GM19468 (cell line): Measurements from ENCODE around the gene CAMSAP1.
"Not testable (repeated sequence)": the region's sequence is repeated elsewhere in the genome, so short reads cannot be mapped to it uniquely, and the experiment has no call there.

Source experiments
- ATAC-seq: cut with Tn5 transposase; IDR thresholded peaks from one replicate; pipeline ENCODE4 v1.9.1; 2021; ENCODE audit warnings: mild to moderate bottlenecking, moderate library complexity, moderate number of reproducible peaks; ENCODE audit not compliant: unreplicated experiment; ENCODE audit errors: extremely low read depth

CAMSAP1 gene

DNA sequence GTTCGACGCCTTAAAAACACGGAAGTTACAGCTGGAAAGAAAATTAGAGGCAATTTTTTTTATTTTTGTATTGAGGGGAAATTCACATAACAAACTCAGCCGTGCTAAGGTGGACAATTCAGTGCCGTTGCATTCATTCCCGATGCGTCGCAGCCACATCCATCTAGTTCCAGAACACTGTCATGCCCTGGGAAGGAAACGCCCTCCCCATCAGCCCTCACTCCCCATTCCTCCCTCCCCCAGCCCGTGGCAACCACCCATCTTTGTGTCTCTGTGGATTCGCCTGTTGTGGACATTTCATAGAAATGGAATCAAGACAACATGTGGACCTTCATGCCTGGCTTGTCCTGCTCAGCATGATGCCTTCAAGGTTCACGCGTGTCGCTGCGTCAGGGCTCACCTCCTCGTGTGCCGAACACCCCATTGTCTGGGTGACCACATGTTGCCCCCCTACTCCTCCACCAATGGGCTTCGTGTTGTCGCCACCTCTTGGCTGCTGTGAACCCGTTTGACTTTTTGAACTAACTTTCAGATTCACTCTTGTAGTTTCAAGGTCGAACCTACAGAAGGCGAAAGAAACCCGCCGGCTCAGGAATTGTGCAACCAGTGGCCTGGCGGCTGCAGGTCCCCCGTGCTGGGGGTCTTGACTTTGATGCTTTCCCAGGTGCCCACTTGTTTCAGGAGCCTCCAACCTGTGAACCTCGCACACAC is 17.4 kb upstream of the CAMSAP1 start:
- no peak for ATAC-seq

DNA sequence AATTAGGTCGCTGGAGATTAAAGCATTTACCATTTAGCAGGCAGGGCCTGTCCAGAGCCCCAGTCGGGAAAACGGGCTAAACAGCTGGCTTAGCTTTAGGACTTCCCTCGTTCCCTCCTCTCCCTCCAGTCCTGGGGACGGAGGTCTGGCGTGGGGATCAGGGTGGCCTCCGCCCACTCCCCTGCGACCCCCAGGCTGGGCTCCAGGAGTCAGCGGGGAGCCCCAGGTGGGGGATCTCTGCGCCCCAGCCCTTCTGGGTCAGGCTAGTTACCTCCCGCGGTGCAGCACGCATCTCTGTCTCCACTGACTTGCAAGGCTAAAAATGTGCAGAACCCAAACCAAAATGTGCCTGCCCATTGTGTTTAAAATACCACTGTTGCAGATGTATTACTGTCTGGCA is 16.2 kb upstream of the CAMSAP1 start:
- ATAC-seq = no peak

- no peak for ATAC-seq
Measured at GRCh38 chr9:135921749-135922310, 14.5 kb upstream of the CAMSAP1 start.

GRCh38 chr9:135920973-135921585 is 13.7 kb upstream of the CAMSAP1 start:
- no peak for ATAC-seq

GRCh38 chr9:135920256-135920930 is 13.0 kb upstream of the CAMSAP1 start:
- no peak for ATAC-seq

DNA sequence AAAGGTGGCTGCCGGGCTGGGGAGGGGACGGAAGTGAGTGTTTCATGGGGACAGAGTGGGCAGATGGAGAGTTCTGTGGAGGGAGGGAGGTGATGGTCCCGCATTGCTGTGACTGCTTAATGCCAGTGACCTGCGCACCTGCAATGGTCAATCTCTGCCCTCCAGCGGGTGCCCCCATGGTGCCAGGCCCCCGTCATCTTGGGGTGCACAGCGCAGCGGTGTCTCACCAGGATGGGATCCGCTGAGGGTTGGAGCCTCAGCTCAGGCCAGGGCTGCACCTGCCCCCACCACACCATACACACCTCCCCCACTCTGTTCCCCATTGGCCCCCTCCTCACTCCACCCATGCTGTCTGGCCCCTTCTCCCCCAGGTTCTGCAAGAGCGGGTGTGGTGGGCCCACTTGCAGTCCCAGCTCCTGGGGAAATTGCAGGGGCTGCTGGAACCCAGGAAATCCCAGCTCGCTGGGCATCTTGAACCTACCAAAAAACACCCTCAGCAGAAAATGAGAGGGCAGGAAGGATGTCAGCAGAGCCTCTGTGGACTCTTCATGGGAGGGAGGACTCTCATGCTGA is 12.1 kb upstream of the CAMSAP1 start:
- ATAC-seq = no peak

- ATAC-seq = not testable (repeated sequence)
Measured at GRCh38 chr9:135916227-135916626, 8.9 kb upstream of the CAMSAP1 start.

- ATAC-seq = no peak
Measured at GRCh38 chr9:135914921-135915320, 7.6 kb upstream of the CAMSAP1 start.

DNA sequence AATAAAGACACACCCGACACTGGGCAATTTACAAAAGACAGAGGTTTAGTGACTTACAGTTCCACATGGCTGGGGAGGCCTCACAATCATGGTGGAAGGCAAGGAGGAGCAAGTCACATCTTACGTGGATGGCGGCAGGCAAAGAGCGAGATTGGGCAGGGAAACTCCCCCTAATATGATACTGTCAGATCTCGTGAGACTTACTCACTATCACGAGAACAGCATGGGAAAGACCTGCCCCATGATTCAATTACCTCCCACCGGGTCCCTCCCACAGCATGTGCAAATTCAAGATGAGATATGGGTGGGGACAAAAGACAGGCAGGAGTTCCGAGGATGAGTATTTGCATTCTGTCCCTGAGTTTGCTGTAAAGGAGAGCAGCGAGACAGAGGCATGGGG is 3.9 kb upstream of the CAMSAP1 start:
- ATAC-seq = not testable (repeated sequence)

DNA sequence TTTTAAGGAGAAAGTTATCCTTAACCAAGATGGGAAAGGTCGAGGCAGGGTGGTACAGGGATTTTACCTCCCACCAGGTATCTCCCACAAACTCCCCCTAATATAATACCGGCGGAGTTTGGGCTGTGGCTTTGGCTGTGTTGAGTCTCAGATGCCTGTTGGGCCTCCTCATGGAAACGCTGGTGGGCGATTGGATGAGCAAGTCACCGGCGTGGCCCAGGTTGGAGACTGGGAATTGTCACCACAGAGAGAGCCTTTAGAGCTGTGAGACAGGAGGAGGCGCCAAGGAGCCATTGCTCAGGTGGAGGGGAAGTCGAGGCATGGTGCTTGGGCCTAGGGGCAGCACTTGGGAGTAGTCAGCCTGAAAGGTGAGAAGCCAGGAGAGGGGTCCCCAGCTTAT is 3.4 kb upstream of the CAMSAP1 start:
- no peak for ATAC-seq

DNA sequence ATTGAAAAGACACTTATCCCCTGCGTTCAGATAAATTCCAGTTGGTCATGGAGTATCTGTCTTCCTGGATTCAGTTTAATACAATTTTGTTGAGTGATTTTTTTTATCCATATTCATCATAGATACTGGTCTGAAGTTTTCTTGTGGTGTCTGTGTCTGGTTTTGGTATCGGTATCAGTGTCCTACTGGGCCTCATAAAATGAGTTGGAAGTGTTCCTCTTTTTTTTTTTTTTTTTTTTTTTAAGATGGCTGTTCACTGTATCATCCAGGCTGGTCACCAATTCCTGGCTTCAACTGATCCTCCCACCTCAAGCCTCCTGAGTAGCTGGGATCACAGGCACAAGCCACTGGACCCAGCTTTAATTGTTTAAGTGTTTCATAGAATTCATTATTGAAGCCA is 2.9 kb upstream of the CAMSAP1 start:
- ATAC-seq = no peak

- ATAC-seq = no peak
Measured at GRCh38 chr9:135909371-135909770, 2.0 kb upstream of the CAMSAP1 start.

- no peak for ATAC-seq
Measured at GRCh38 chr9:135908754-135909204, 1.4 kb upstream of the CAMSAP1 start.

DNA sequence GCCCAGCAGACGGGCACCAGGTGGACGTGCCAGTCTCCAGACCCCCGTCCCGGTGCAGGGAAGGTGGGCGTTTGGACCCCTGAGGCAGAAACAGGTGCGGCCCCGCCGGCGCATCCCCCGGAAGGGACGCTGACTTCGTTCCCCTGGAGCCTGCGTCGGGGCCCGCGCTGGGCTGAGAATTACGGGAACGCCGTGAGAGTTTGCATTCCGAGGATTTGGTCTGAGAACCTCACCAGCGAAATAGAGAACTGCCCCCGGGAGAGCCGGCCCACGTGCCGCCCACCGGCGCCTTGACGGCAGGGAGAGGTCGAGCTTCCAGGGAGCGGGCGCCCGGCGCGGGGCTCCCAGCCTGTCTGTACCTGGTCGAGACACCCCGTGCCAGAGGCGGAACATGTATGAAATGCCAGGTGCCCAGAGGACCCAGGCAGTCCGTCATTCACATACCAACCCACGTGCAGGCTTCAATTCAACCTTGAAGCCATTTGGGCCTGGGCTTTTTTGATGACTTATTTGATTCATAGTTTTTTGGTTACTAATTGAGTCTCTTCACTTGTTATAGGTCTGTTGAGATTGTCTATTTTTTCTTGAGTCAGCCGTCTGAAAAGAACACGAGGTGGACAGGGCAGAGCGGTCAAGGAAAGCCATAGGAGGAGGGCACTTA is 877 bp upstream of the CAMSAP1 start:
- no peak for ATAC-seq

- ATAC-seq = no peak
Measured at GRCh38 chr9:135907006-135907430, 328 bp downstream of the CAMSAP1 start.

DNA sequence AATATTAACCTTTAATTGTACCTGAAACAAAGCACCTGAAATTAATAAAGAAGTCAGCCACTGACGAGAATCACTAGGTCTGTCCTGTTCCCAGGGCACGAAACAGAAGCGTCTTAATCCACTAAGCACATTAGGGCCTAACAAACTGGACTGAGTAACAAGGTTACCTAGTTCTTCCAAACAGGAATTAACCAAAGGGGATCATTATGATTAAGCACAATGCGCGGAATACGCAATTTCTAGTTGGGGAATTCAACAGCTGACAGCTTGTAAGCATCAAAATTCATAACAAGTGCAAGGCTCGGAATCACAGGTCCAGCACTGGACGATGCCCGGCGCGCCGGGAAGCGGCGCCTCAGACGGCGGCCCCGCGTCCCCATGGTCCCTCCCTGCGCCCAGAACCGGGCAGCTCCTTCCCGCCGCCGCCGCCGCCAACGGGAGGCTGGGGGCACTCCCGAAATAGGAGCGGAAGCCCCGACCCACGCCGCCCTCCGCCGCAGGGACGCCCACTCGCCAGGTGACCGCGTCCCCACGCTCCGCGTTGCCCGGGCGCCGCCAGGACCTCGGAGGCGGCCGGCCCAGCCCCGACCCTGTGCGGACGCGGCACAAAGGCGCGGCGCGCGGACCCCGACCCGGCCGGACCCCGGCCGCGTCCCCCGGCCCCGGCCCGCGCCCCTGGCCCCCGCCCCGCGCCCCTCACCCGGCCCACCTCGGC is 898 bp downstream of the CAMSAP1 start:
- no peak for ATAC-seq

GRCh38 chr9:135905380-135906258 is 1.7 kb downstream of the CAMSAP1 start:
- no peak for ATAC-seq

GRCh38 chr9:135903786-135904520 is 3.4 kb downstream of the CAMSAP1 start:
- no peak for ATAC-seq
